ENCODE results near the gene RNF168. TPM values are rescaled to one million over a fixed set of nuclear protein-coding genes. Genes with fewer than 3 reads are reported as not detected.

The RNF168 gene

GRCh38 chr3:196419386-196419785 lies 84.2 kb downstream of the RNF168 start:
- Histone ChIP-seq H3K36me3 (replicated peaks in 1 of 2; ENCODE audit: control insufficient read depth in 2 of 2, insufficient read depth in 2 of 2, low read length in 2 of 2) (peaks cover 0 to 42% of the 10 kb centered on the region in 2 donors), H3K27ac (replicated peaks; ENCODE audit: low read length) (no peak overlapping the region), H2AFZ (ENCODE audit: low read length) (no peak overlapping the region), H3K4ac (ENCODE audit: low read length) (no peak overlapping the region), H2BK12ac (ENCODE audit: low read length) (no peak overlapping the region), H2BK5ac (ENCODE audit: low read length) (no peak overlapping the region), H3K9me3 (replicated peaks in 1 of 2; ENCODE audit: control insufficient read depth in 2 of 2, insufficient read depth in 1 of 2, low read depth in 1 of 2, low read length in 2 of 2) (peaks cover 0 to 39% of the 10 kb centered on the region in 2 donors), H2AK5ac (ENCODE audit: low read depth, low read length) (no peak overlapping the region), H3K23ac (ENCODE audit: low read depth, low read length, poor library complexity) (no peak overlapping the region), H4K8ac (ENCODE audit: low read depth, low read length) (no peak overlapping the region), H3K27me3 (ENCODE audit: control insufficient read depth in 3 of 3, insufficient read depth in 3 of 3, low read depth in 1 of 3, low read length in 3 of 3) (no peaks in the 10 kb centered on the region), H2BK120ac (ENCODE audit: low read depth, low read length) (no peak overlapping the region), H4K91ac (ENCODE audit: low read depth, low read length, poor library complexity) (no peak overlapping the region), H3K18ac (ENCODE audit: low read length) (no peak overlapping the region), H3K4me2 (ENCODE audit: insufficient read depth, low read length, poor library complexity, severe bottlenecking) (no peak overlapping the region), H2BK15ac (ENCODE audit: low read length) (no peak overlapping the region), H3K79me1 (ENCODE audit: low read depth, low read length) (peaks cover 11% of the 10 kb centered on the region), H3K9ac (ENCODE audit: low read depth, low read length, poor library complexity) (no peak overlapping the region), H3K4me1 (ENCODE audit: control insufficient read depth in 2 of 2, insufficient read depth in 1 of 2, low read depth in 1 of 2, low read length in 2 of 2) (no peaks in the 10 kb centered on the region), H3K14ac (ENCODE audit: low read length) (no peak overlapping the region), H3K4me3 (ENCODE audit: low read length in 2 of 2) (no peak overlapping the region)
- WGBS, 2 donors (ENCODE audit: extremely low coverage in 2 of 2, insufficient read length in 2 of 2, insufficient replicate concordance in 1 of 2), result no CpG with 5 or more reads among the region's 6 CpGs
- DNase-seq (ENCODE audit: low spot score), result no peak

Small RNA genes lying within 50 kb of the gene (small RNA-seq; reads per million reads assigned to genes)
- not detected for gene AC083822.1 (ENCODE audit: insufficient read depth)
- gene AC117490.1 (ENCODE audit: insufficient read depth), result not detected
- gene RPS29P3 (ENCODE audit: insufficient read depth), result not detected
